ENCODE results near the gene KRCC1.

The KRCC1 gene

DNA sequence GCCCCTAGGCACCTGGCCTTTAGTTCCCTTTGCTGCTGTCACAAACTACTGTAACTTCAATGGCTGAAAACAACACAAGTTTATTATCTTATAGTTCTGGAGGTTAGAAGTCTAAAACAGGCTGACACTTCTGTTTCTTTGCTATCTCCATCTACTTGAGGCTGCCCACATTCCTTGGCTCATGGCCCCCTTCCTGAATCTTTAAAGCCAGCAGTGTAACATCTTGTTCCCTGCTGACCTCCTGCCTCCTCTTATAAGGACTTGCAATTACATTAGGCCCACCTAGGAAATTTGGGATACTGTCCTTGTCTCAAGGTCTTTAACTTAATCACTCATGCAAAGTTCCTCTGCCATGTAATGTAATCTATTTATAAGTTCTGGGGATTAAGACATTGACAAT, 18.6 kb upstream of the KRCC1 start:
- Histone ChIP-seq H3K4me1 (ENCODE audit: control insufficient read depth, insufficient read depth, low read length) (no peaks in the 10 kb centered on the region), H3K36me3 (ENCODE audit: control insufficient read depth, insufficient read depth, low read length, severe bottlenecking) (no peaks in the 10 kb centered on the region), H3K27me3 (replicated peaks; ENCODE audit: control insufficient read depth, insufficient read depth, low read length) (no peaks in the 10 kb centered on the region), H3K9me3 (ENCODE audit: control insufficient read depth, low read length) (no peaks in the 10 kb centered on the region), H3K9ac (ENCODE audit: low read length) (no peak overlapping the region), H3K4me3 (ENCODE audit: low read length) (no peak overlapping the region)
- no peak for DNase-seq (ENCODE audit: low read depth)

DNA sequence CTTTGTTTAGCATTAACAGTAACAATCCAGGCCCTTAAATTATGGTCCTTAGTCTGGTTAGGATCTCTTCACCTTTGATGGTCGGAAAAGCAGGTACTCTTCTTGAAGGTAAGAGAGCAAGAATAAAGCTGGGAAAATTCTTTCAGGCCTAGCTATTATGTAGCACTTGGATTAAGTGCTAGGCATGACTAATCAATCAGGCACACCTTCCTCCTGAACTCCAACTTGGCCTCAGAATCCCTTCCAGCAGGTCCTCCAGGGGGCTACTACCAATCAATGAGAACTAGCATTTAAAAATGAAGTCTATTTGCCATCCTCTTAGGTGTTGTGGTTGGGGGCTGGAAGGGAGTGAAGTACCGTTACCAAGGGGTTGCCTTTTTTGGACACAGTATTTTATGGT, 15.8 kb upstream of the KRCC1 start:
- Histone ChIP-seq H3K27me3 (replicated peaks; ENCODE audit: control insufficient read depth, insufficient read depth, low read length) (peaks cover 8% of the 10 kb centered on the region), H3K36me3 (ENCODE audit: control insufficient read depth, insufficient read depth, low read length, severe bottlenecking) (no peaks in the 10 kb centered on the region), H3K9me3 (ENCODE audit: control insufficient read depth, low read length) (no peaks in the 10 kb centered on the region), H3K4me1 (ENCODE audit: control insufficient read depth, insufficient read depth, low read length) (no peaks in the 10 kb centered on the region), H3K4me3 (ENCODE audit: low read length) (no peak overlapping the region), H3K9ac (ENCODE audit: low read length) (no peak overlapping the region)
- no peak for DNase-seq (ENCODE audit: low read depth)

DNA sequence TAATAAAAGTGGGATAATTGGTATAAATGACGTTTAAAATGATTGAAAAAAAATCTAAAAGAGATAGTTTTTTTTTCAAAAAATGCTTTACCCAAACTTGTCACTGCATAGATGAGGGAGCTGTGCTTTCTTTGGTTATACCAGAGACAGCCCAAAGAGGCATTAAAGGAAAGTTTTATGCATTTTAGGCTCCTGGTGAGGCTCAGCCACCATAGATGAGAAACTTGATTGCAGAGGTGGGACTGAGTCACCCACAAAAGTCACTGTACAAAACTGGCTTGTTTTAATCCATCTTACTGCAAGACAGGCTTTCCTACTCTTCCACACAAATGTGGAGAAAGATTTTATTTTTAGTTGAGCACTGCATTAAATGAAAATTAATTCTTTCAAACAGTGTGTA, 14.5 kb upstream of the KRCC1 start:
- Histone ChIP-seq H3K27me3 (replicated peaks; ENCODE audit: control insufficient read depth, insufficient read depth, low read length) (peaks cover 8% of the 10 kb centered on the region), H3K9me3 (ENCODE audit: control insufficient read depth, low read length) (no peaks in the 10 kb centered on the region), H3K4me1 (ENCODE audit: control insufficient read depth, insufficient read depth, low read length) (no peaks in the 10 kb centered on the region), H3K36me3 (ENCODE audit: control insufficient read depth, insufficient read depth, low read length, severe bottlenecking) (no peaks in the 10 kb centered on the region), H3K9ac (ENCODE audit: low read length) (no peak overlapping the region), H3K4me3 (ENCODE audit: low read length) (no peak overlapping the region)
- DNase-seq (ENCODE audit: low read depth) = no peak

DNA sequence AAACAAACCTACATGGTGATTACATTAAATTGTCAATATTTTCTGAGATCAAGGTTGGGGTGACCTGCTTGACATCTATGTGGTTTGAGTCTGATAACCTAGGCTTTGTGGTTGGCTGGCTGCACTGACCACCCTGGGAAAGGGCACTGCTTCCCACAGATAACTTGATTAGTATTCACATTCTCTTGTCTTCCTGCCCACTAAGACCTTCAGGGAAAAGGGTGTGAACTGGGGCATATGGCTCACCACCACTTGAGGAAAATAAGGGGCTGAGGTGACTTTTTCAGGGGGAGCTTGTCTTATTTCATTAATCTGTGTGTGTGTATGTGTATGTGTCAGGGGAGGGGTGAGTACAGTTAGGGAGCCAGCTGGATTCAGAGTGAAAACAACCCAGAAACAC, 13.5 kb upstream of the KRCC1 start:
- Histone ChIP-seq H3K4me3 (ENCODE audit: low read length) (no peak overlapping the region), H3K9ac (ENCODE audit: low read length) (no peak overlapping the region), H3K4me1 (ENCODE audit: control insufficient read depth, insufficient read depth, low read length) (no peaks in the 10 kb centered on the region), H3K9me3 (ENCODE audit: control insufficient read depth, low read length) (no peaks in the 10 kb centered on the region), H3K27me3 (replicated peaks; ENCODE audit: control insufficient read depth, insufficient read depth, low read length) (peaks cover 8% of the 10 kb centered on the region), H3K36me3 (ENCODE audit: control insufficient read depth, insufficient read depth, low read length, severe bottlenecking) (no peaks in the 10 kb centered on the region)
- no peak for DNase-seq (ENCODE audit: low read depth)

DNA sequence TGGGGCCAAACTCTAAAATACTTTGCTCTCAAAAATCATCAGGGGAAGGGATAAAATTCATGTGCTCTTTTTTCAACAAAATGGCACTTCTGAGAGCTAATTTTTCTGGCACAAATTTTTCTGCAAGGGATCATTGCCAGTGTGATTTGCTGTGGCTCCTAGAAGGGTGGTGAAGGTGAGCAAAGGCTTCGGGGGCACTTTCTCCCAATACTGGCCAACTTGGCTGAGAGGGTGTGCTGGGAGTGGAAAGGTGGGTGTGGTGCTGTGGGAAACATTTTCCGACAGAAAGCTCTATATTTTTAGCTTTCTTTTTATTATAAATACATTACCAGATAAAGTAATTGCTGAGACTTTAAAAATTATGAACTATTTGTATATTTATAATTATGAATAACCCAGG, 12.5 kb upstream of the KRCC1 start:
- Histone ChIP-seq H3K4me1 (ENCODE audit: control insufficient read depth, insufficient read depth, low read length) (no peaks in the 10 kb centered on the region), H3K4me3 (ENCODE audit: low read length) (no peak overlapping the region), H3K9ac (ENCODE audit: low read length) (no peak overlapping the region), H3K36me3 (ENCODE audit: control insufficient read depth, insufficient read depth, low read length, severe bottlenecking) (no peaks in the 10 kb centered on the region), H3K9me3 (ENCODE audit: control insufficient read depth, low read length) (no peaks in the 10 kb centered on the region), H3K27me3 (replicated peaks; ENCODE audit: control insufficient read depth, insufficient read depth, low read length) (peaks cover 8% of the 10 kb centered on the region)
- DNase-seq (ENCODE audit: low read depth) = no peak

DNA sequence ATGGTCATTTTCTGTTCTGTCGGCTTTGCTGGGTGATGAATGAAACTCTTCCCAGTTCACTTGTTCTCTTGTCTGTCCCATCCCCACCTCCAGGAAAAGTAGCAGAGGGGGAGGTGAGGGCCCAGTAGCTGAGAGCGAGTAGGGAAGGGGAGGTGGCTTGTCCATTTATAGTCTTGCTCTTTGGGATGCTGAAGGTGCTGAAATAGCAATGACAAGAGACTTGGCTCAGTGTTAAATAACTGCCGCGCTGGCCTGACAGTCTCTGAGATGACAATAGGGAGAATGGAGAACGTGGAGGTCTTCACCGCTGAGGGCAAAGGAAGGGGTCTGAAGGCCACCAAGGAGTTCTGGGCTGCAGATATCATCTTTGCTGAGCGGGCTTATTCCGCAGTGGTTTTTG, 12.0 kb upstream of the KRCC1 start, which contains the start of gene SMYD1:
Gene SMYD1, plus strand, starts transcription at position 228 of the 400 bp plus-strand sequence. Its CDS starts 40 bp downstream, at position 268.
- H3K36me3 ChIP-seq (ENCODE audit: control insufficient read depth, insufficient read depth, low read length, severe bottlenecking) = no peaks in the 10 kb centered on the region
- H3K9ac ChIP-seq (ENCODE audit: low read length) = no peak within 1 kb of the TSS
- no peaks in the 10 kb centered on the region for H3K4me1 ChIP-seq (ENCODE audit: control insufficient read depth, insufficient read depth, low read length)
- H3K4me3 ChIP-seq (ENCODE audit: low read length) = no peak within 1 kb of the TSS
- no peaks in the 10 kb centered on the region for H3K9me3 ChIP-seq (ENCODE audit: control insufficient read depth, low read length)
- peaks cover 8% of the 10 kb centered on the region for H3K27me3 ChIP-seq (replicated peaks; ENCODE audit: control insufficient read depth, insufficient read depth, low read length)
- DNase-seq (ENCODE audit: low read depth) = no peak

DNA sequence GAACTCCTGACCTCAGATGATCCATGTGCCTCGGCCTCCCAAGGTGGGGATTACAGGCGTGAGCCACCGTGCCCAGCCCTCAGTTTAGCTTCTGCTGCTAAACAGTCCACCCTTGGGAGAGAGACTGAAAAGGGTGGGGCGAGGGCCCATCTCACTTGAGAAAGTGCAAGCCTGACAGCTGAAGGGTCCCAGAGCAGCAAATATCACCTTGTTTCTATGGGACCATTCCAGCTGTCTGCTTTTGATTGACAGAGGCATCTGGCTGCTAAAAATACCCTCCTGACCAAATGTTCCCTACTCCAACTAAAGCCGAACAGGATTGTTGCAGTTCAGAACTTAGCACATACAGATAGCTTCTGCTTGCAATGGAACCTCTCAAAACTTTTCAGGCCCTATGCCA, 11.6 kb upstream of the KRCC1 start:
- H3K4me3 ChIP-seq (ENCODE audit: low read length) = no peak overlapping the region
- no peaks in the 10 kb centered on the region for H3K9me3 ChIP-seq (ENCODE audit: control insufficient read depth, low read length)
- no peak overlapping the region for H3K9ac ChIP-seq (ENCODE audit: low read length)
- peaks cover 8% of the 10 kb centered on the region for H3K27me3 ChIP-seq (replicated peaks; ENCODE audit: control insufficient read depth, insufficient read depth, low read length)
- no peaks in the 10 kb centered on the region for H3K36me3 ChIP-seq (ENCODE audit: control insufficient read depth, insufficient read depth, low read length, severe bottlenecking)
- no peaks in the 10 kb centered on the region for H3K4me1 ChIP-seq (ENCODE audit: control insufficient read depth, insufficient read depth, low read length)
- DNase-seq (ENCODE audit: low read depth) = no peak

DNA sequence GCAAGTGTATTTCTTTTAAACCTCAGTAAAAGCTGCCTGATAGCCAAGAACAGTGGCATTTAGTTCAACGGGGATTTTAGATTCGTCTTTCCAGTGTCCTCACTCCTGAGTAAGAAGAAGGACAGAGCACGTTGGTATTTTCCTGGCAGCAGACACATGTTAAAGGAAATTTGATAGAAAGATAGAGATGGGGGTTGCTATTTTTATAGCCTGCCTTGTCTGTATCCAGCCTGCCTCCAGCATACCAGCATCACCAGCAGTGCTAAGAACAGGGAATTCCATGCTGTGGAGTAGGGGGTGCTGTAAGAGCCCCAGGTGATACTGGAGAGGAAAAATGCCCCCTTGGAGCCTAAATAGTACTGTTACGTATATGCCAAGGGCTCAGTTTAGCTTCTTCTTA, 11.0 kb upstream of the KRCC1 start:
- Histone ChIP-seq H3K27me3 (replicated peaks; ENCODE audit: control insufficient read depth, insufficient read depth, low read length) (peaks cover 8% of the 10 kb centered on the region), H3K36me3 (ENCODE audit: control insufficient read depth, insufficient read depth, low read length, severe bottlenecking) (no peaks in the 10 kb centered on the region), H3K9me3 (ENCODE audit: control insufficient read depth, low read length) (no peaks in the 10 kb centered on the region), H3K9ac (ENCODE audit: low read length) (no peak overlapping the region), H3K4me3 (ENCODE audit: low read length) (no peak overlapping the region), H3K4me1 (ENCODE audit: control insufficient read depth, insufficient read depth, low read length) (no peaks in the 10 kb centered on the region)
- DNase-seq (ENCODE audit: low read depth) = no peak

DNA sequence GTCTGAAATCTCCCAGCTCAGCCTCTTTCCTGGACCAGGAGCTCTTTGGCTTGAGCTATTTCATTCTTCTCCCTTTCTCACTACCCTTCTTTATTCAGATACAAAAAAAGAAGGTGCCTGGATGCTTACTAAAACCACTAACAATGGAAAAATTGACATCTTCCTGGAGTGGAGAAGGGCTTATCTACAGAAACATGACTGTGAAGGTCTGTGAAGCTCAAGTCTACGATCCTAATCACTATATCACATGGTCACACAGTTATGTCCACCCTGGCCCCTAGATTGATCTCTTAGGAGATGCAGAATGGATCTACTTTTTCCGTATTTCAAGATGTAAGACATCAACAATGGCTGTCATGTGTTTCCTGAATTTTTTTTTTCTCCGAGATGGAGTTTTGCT, 5.7 kb upstream of the KRCC1 start:
- Histone ChIP-seq H3K4me1 (ENCODE audit: control insufficient read depth, insufficient read depth, low read length) (peaks cover 11% of the 10 kb centered on the region), H3K9me3 (ENCODE audit: control insufficient read depth, low read length) (no peaks in the 10 kb centered on the region), H3K36me3 (ENCODE audit: control insufficient read depth, insufficient read depth, low read length, severe bottlenecking) (no peaks in the 10 kb centered on the region), H3K4me3 (ENCODE audit: low read length) (no peak overlapping the region), H3K27me3 (replicated peaks; ENCODE audit: control insufficient read depth, insufficient read depth, low read length) (no peaks in the 10 kb centered on the region), H3K9ac (ENCODE audit: low read length) (no peak overlapping the region)
- no peak for DNase-seq (ENCODE audit: low read depth)

DNA sequence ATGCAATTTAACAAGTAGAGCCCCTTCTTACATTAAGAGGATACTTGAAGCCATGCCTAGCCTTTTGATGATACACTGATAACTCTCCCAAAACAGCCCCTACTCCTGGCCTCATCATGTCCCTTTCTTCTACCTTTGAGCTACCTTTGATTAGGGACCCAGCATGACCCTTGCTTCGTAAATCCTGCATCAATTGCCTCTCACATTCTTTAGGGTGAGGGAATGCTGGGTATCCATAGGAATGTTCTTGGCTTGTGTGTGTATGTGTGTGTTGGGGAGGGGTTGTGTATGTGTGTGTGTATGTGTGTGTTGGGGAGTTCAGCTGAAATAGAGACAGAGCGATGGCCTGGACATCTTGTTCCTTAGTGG, 5.3 kb upstream of the KRCC1 start:
- Histone ChIP-seq H3K9ac (ENCODE audit: low read length) (no peak overlapping the region), H3K4me1 (ENCODE audit: control insufficient read depth, insufficient read depth, low read length) (peaks cover 15% of the 10 kb centered on the region), H3K4me3 (ENCODE audit: low read length) (no peak overlapping the region), H3K9me3 (ENCODE audit: control insufficient read depth, low read length) (no peaks in the 10 kb centered on the region), H3K27me3 (replicated peaks; ENCODE audit: control insufficient read depth, insufficient read depth, low read length) (no peaks in the 10 kb centered on the region), H3K36me3 (ENCODE audit: control insufficient read depth, insufficient read depth, low read length, severe bottlenecking) (no peaks in the 10 kb centered on the region)
- no peak for DNase-seq (ENCODE audit: low read depth)

DNA sequence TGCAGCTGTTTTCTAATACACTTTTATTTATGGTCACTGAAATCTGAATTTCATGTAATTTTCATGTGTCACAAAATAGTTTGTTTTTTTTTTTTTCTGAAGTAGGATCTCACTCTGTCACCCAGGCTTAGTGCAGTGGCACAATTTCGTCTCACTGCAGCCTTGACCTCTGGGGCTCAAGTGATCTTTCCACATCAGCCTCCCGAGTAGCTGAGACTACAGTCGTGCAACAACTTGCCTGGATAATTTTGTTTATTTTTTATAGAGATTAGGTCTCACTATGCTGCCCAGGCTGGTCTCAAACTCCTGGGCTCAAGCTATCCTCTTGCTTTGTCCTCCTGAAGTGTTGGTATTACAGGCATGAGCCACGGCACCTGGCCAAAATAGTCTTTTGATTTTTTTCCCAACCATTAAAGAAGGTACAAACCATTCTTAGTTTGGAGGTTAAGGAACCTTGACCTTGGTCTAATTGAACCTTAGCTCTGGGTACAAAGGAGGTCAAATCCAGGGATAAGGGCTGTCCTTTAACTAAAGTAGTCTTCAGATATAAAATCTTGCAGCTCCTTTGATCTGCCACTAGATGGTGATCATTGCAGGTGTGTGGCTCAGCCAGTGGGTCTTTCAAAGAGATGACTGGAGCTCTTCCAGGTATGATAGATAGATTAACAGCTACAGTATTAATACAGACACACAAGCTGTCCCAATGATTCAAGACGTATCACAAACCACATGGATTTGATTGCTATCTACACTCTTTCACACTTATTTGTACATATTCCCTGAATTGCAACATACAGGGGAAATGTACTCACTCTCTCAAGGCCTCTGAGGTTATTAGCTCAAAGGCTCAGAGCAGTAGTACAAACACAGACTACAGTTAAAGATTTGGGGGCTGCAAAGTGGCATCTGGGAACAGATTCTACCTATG, 4.7 kb upstream of the KRCC1 start:
- H3K4me1 ChIP-seq (ENCODE audit: control insufficient read depth, insufficient read depth, low read length) = peaks cover 16% of the 10 kb centered on the region
- no peaks in the 10 kb centered on the region for H3K27me3 ChIP-seq (replicated peaks; ENCODE audit: control insufficient read depth, insufficient read depth, low read length)
- DNase-seq (ENCODE audit: low read depth) = peak; percentile 73
- no peaks in the 10 kb centered on the region for H3K36me3 ChIP-seq (ENCODE audit: control insufficient read depth, insufficient read depth, low read length, severe bottlenecking)
- H3K9ac ChIP-seq (ENCODE audit: low read length) = no peak overlapping the region
- no peaks in the 10 kb centered on the region for H3K9me3 ChIP-seq (ENCODE audit: control insufficient read depth, low read length)
- H3K4me3 ChIP-seq (ENCODE audit: low read length) = no peak overlapping the region

DNA sequence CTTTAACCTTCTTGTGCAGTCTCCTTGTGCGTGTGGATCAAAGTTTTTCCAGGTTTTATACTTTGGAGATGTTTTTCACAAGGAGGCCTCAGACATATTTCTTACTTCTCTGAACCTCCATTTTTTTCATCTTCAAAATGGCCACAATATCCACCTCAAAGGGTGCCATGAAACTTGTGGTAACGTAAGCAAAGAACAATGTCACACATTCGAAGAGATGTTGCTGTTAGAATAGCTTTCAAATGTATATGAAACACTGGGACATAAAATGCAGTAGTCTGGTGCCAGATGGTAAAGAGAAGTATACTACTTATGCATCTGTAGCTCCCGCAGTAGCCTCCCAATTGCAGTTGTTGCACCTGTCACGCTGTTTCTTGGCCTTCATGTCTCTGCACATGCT, 2.6 kb upstream of the KRCC1 start:
- Histone ChIP-seq H3K9ac (ENCODE audit: low read length) (no peak overlapping the region), H3K9me3 (ENCODE audit: control insufficient read depth, low read length) (no peaks in the 10 kb centered on the region), H3K27me3 (replicated peaks; ENCODE audit: control insufficient read depth, insufficient read depth, low read length) (no peaks in the 10 kb centered on the region), H3K4me1 (ENCODE audit: control insufficient read depth, insufficient read depth, low read length) (peaks cover 29% of the 10 kb centered on the region), H3K36me3 (ENCODE audit: control insufficient read depth, insufficient read depth, low read length, severe bottlenecking) (no peaks in the 10 kb centered on the region), H3K4me3 (ENCODE audit: low read length) (no peak overlapping the region)
- no peak for DNase-seq (ENCODE audit: low read depth)
